ENCODE results near the gene MCHR1. TPM values are rescaled to one million over a fixed set of nuclear protein-coding genes. Genes with fewer than 3 reads are reported as not detected.

Gene MCHR1
- total RNA-seq, 1 experiment from 2014 or later = not detected

- H4K20me1 ChIP-seq (ENCODE audit: insufficient read depth) = no peaks in the 10 kb centered on the region
- no peaks in the 10 kb centered on the region for H3K79me2 ChIP-seq (ENCODE audit: insufficient read depth, low read length)
- no peaks in the 10 kb centered on the region for H3K36me3 ChIP-seq (ENCODE audit: control insufficient read depth in 1 of 2, insufficient read depth in 2 of 2, low read length in 2 of 2)
- H3K4me2 ChIP-seq (ENCODE audit: low read length) = no peak overlapping the region
- TF ChIP-seq EGR1 (IDR thresholded peaks at IDR 0.05; ENCODE audit: low read depth) (no peak), EZH2phosphoT487 (IDR thresholded peaks at IDR 0.05; ENCODE audit: borderline replicate concordance) (no peak), YY1 (IDR thresholded peaks at IDR 0.05; ENCODE audit: extremely low read depth, insufficient replicate concordance, low read depth, low read length) (no peak)
- intact Hi-C loops (cut with micrococcal nuclease) = no loop called here
- no peaks in the 10 kb centered on the region for H3K9me3 ChIP-seq (ENCODE audit: control insufficient read depth in 1 of 2, insufficient read depth in 1 of 2, low read depth in 1 of 2, low read length in 2 of 2)
- no TSS peak for BruUV-seq (replicated peaks)
- ATAC-seq (no peak), DNase-seq (ENCODE audit: low read depth, low spot score) (no peak)
- H2AFZ ChIP-seq (ENCODE audit: low read depth, low read length, poor library complexity, severe bottlenecking) = no peak overlapping the region
- POLR2A ChIA-PET = no interaction called here
- H3K9ac ChIP-seq (ENCODE audit: low read length) = no peak overlapping the region
- no peak overlapping the region for H3K27ac ChIP-seq (ENCODE audit: low read depth, low read length)
- no peaks in the 10 kb centered on the region for H3K4me1 ChIP-seq (ENCODE audit: control insufficient read depth in 1 of 2, insufficient read depth in 2 of 2, low read length in 2 of 2)
- peaks cover 12% of the 10 kb centered on the region; the same call in 1 of the 2 replicates for H3K27me3 ChIP-seq (ENCODE audit: insufficient read depth, low read length)
- H3K4me3 ChIP-seq (replicated peaks in 1 of 2; ENCODE audit: low read depth in 1 of 2, low read length in 2 of 2) = no peak overlapping the region
- no peaks in the 10 kb centered on the region for H3K9me2 ChIP-seq (ENCODE audit: insufficient read depth)
- RAD21 ChIA-PET (ENCODE audit: low non-redundant PET in 1 of 2, low total read pairs in 2 of 2, uncharacterized antibody in 2 of 2, unreplicated experiment in 2 of 2) = interaction anchor here in 1 of 2 experiments (0.7 kb wide), 1 partner anchor 84 kb away, joined by 3 read pairs; no protein-coding TSS in a partner anchor
- CTCF ChIA-PET = no interaction called here
These were observed 2.6 kb upstream of the MCHR1 start for GRCh38 chr22:40676644-40677043.

GRCh38 chr22:40678493-40679248 lies 613 bp upstream of the MCHR1 start:
- no peak for ATAC-seq
- Histone ChIP-seq H3K9ac (ENCODE audit: low read length) (no peak overlapping the region), H3K9me3 (ENCODE audit: control insufficient read depth in 1 of 2, insufficient read depth in 1 of 2, low read depth in 1 of 2, low read length in 2 of 2) (no peaks in the 10 kb centered on the region), H3K4me3 (replicated peaks in 1 of 2; ENCODE audit: low read depth in 1 of 2, low read length in 2 of 2) (no peak overlapping the region), H3K36me3 (ENCODE audit: control insufficient read depth in 1 of 2, insufficient read depth in 2 of 2, low read length in 2 of 2) (no peaks in the 10 kb centered on the region), H3K27me3 (ENCODE audit: insufficient read depth, low read length) (peaks cover 12% of the 10 kb centered on the region; the same call in 1 of the 2 replicates), H2AFZ (ENCODE audit: low read depth, low read length, poor library complexity, severe bottlenecking) (no peak overlapping the region), H3K4me2 (ENCODE audit: low read length) (no peak overlapping the region), H3K4me1 (ENCODE audit: control insufficient read depth in 1 of 2, insufficient read depth in 2 of 2, low read length in 2 of 2) (peaks cover 0 to 11% of the 10 kb centered on the region in 2 experiments; a peak in 3 of 4 replicates), H3K27ac (ENCODE audit: low read depth, low read length) (no peak overlapping the region), H3K9me2 (ENCODE audit: insufficient read depth) (no peaks in the 10 kb centered on the region), H4K20me1 (ENCODE audit: insufficient read depth) (no peaks in the 10 kb centered on the region), H3K79me2 (ENCODE audit: insufficient read depth, low read length) (no peaks in the 10 kb centered on the region)
- DNase-seq (ENCODE audit: low read depth, low spot score) = no peak
- ChIA-PET POLR2A (no interaction called here), CTCF (no interaction called here), RAD21 (ENCODE audit: low non-redundant PET in 1 of 2, low total read pairs in 2 of 2, uncharacterized antibody in 2 of 2, unreplicated experiment in 2 of 2) (no interaction called here)
- TF ChIP-seq ZBTB33 (IDR thresholded peaks at IDR 0.05; ENCODE audit: extremely low read depth, insufficient replicate concordance, low read length) = no peak
- TF ChIP-seq EZH2 (IDR thresholded peaks at IDR 0.05) = no peak
- intact Hi-C loops (cut with micrococcal nuclease) = no loop called here
- BruUV-seq (replicated peaks) = no TSS peak
